Measurements from ENCODE around the gene LPA.
"Not testable (repeated sequence)": the region's sequence is repeated elsewhere in the genome, so short reads cannot be mapped to it uniquely, and the experiment has no call there.

LPA gene, protein sequence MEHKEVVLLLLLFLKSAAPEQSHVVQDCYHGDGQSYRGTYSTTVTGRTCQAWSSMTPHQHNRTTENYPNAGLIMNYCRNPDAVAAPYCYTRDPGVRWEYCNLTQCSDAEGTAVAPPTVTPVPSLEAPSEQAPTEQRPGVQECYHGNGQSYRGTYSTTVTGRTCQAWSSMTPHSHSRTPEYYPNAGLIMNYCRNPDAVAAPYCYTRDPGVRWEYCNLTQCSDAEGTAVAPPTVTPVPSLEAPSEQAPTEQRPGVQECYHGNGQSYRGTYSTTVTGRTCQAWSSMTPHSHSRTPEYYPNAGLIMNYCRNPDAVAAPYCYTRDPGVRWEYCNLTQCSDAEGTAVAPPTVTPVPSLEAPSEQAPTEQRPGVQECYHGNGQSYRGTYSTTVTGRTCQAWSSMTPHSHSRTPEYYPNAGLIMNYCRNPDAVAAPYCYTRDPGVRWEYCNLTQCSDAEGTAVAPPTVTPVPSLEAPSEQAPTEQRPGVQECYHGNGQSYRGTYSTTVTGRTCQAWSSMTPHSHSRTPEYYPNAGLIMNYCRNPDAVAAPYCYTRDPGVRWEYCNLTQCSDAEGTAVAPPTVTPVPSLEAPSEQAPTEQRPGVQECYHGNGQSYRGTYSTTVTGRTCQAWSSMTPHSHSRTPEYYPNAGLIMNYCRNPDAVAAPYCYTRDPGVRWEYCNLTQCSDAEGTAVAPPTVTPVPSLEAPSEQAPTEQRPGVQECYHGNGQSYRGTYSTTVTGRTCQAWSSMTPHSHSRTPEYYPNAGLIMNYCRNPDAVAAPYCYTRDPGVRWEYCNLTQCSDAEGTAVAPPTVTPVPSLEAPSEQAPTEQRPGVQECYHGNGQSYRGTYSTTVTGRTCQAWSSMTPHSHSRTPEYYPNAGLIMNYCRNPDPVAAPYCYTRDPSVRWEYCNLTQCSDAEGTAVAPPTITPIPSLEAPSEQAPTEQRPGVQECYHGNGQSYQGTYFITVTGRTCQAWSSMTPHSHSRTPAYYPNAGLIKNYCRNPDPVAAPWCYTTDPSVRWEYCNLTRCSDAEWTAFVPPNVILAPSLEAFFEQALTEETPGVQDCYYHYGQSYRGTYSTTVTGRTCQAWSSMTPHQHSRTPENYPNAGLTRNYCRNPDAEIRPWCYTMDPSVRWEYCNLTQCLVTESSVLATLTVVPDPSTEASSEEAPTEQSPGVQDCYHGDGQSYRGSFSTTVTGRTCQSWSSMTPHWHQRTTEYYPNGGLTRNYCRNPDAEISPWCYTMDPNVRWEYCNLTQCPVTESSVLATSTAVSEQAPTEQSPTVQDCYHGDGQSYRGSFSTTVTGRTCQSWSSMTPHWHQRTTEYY (N-terminal part only)

DNA sequence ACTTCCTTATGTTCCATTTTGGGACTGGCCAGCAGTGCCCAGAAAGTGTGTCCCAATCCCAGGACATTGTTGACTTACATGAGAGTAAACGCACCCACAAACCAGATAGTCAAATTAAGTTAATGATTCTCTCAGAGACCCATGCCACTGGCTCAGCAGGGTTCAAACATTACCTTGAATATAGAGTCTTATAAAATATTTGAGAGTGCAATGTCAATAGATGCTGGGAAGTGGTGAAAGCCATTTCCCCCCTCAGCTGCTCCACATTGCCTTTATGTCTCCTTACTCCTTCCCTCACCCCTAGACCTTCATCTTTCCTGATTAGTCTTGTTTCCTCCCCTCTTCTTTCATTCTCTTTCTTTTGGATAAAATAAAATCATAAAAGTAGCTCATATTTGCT lies at the start of gene LPA:
Gene LPA (minus strand): TSS at position 78 of the 400 bp plus-strand sequence. CDS start 61 bp downstream, at position 17.
- intact Hi-C loops (cut with DNase I); DNase-seq: not testable (repeated sequence)

DNA sequence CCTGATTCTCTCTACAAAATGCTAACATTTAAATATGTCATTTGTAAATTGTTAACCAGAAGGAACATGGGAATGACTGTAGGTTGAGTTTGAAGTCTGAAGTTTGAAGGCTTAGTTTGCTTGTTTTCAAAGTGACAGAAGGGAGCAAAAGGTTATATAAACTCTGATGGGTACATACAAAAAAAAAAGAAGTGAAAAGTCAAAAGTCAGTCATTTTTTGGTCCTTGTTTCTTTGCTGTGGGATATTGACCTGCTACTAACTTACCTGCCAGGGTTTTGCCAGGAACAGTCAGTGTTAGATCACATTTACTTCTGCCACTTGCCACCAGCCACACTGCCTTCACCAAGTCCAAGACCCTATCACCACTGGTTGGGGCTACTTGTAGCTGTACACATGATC lies 44.9 kb upstream of the LPA start:
- DNase-seq; intact Hi-C loops (cut with DNase I): not testable (repeated sequence)

DNA sequence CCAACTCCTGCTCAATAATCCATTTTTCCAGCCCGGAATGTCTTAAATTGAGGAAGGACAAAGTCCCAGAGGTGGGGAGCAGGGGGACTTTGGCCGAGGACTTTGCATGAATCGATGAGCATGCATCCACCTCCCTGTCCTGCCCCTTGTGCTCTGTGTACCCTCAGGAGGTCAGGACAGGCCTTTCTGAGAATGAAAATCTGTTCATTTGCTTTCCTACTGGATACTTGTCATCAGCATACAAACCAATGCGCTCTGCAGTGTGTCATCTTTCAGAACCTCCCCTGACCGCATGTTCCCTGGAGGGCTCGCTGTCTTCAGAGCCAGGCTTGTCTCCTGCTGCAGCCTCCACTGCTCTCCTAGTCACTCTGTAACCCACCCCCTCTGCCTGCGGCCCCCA lies 40.6 kb upstream of the LPA start:
- DNase-seq; intact Hi-C loops (cut with DNase I): not testable (repeated sequence)

DNA sequence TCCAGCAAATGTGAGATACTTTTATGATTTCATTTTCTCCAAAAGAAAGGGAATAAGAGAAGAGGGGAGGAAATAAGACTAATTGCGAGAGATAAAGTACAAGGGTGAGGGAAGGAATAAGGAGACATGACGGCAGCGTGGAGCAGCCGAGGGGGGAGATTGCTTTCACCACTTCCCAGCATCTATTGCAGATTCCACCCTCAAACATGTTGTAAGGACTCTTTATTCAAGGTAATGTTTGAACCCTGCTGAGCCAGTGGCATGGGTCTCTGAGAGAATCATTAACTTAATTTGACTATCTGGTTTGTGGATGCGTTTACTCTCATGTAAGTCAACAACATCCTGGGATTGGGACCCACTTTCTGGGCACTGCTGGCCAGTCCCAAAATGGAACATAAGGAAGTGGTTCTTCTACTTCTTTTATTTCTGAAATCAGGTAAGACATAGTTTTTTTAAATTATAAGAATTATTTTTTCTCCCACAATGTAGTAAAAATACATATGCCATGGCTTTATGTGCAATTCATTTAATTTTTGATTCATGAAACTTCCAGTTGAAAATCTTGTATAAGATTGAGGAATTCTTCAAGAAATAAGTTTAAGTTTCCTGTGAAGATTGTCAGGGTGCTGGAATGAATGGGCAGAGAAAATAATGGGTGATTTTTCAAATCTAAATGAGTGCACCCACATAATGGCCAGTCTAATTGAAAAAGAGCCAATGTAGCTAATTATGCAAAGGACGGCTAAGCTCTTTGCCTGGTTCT lies 38.0 kb upstream of the LPA start, which contains the start of gene PLG:
Gene PLG (plus strand): TSS at position 327 of the 763 bp plus-strand sequence. CDS start 61 bp downstream, at position 388.
- intact Hi-C loops (cut with DNase I); DNase-seq: not testable (repeated sequence)

DNA sequence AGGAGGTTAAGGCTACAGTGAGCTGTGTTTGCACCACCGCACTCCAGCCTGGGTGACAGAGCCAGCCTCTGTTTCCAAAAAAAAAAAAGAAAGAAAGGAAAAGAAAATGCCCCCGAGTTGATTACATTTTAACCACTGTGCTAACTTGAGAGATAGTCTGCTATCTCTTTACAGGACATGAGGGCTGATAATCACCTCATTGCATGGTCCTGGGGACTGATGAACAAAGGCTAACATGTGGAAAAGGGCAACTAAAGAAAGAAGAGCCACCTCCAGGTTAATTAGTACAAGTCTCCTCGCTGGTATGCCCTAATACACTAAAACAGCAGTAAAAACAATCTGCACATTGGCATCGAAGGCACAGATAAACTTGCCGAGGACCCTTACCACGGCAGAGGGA lies 33.8 kb upstream of the LPA start:
- intact Hi-C loops (cut with DNase I): no loop called here
- DNase-seq: no peak

DNA sequence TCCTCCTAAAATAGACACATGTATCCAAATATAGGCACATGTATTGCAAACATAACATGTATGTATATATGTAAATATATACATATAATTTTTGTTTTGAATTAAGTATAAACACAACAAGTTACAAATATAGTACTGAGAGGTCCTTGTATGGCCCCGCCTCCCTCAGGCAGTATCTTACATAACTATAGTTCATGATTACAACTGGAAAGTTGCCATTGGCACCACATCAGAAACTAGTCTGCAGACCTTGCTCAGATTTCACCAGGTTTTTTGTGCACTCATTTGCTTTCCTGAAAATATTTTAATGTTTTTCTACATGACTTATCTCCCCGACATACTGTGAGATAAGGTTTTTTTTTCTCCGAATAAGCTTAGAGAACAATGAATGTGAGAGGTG lies 32.8 kb upstream of the LPA start:
- intact Hi-C loops (cut with DNase I); DNase-seq: not testable (repeated sequence)

DNA sequence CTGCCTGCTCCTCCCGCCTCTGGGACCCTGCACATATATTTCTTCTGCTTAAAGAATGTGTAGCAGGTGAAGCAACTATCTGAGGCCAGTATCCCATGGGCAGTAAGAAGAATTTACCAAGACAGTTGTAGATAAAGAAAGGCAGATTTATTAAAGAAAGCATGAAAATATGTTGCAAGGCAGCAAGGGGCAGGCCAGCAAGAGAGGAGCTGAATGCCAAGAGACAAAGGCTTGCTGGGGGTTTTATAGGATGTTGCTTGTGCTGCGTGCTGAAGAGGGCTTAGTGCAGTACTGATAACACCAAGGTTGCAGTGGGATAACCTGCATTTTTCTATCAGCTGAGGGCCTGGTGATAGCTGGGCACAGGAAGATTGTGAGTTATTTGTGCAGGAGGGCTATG lies 31.5 kb upstream of the LPA start:
- intact Hi-C loops (cut with DNase I); DNase-seq: not testable (repeated sequence)

DNA sequence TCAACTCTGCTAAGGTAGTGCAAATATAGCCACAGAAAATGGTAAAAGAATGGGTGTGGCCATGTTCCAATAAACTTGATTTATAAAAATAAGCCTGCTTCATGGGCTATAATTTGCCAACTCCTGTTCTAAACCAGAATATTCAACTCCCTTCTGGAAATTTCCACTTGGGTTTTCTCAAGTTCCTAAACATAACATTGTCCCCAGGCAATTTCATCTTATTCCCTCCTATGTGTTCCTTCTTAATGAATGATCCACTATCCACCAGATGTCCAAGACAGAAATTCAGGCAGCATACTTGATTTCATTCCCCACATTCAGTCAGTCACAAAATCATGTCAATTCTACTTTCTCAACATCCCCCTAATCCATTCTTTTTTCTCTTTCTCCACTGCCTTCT lies 30.9 kb upstream of the LPA start:
- intact Hi-C loops (cut with DNase I); DNase-seq: not testable (repeated sequence)

DNA sequence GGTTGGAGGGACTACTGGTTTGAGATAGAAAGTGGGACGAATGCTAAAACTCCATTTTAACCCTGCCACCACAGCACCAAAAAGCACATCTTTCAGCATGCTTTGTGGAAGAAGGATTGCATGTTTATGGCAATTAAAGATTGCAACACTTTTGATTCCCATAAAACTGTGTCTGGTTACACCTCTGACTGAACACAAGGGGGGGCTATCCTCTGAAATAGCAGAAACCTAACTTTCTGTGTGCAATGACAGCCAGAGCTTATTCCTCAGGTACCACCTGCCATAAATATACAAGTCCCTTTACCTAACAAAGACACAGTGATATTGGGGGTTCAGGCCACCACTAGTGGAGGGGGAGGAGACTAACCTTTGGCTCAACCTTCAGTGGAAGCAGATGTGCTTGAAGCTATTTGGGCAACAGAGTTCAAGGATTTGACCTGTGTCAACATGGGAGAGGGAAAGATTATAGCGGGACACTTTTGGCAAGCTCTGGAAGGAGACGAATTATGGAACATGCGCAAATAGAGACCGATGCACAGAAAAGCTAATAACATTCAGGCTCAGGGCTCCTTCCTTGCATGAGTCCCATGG lies 28.4 kb upstream of the LPA start:
- no peak for DNase-seq
- intact Hi-C loops (cut with DNase I): no loop called here

DNA sequence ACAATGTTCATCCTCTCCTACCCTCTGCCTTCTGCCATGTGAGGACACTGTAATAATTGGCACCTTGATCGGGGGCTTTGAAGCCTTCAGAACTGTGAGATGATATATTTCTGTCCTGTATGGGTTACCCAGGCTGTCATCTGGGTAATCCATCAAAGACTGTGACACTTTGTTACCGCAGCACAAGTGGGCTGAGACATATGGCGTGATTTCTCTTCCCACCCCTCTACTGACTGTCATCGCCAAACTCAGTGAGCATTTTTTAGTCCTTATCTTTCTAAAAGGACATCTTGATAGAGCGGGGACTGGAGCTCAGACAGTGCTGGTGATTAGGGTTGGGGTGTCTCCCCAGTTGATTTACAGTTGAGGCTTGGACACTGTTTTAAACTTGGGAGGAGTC lies 27.5 kb upstream of the LPA start:
- intact Hi-C loops (cut with DNase I): no loop called here

DNA sequence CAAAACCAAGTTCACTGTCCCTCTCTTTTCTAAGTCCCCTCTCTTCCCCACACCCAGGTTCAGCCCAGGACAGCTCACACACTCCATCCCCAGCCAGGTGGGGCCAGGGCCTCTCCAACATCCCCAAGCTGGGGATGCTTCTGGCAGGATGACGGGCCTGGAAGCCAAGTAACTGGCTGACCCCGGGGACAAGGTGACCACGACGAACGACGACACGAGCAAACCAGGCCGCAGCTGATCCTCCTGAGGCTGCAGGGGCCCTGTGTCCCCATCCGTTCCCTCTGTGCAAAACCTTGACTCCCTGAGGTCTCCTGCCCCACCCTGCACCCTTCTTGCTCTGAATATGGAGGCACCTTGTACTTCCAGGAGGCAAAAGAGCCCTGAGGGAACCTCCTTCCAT lies 26.4 kb upstream of the LPA start:
- intact Hi-C loops (cut with DNase I): no loop called here
- no peak for DNase-seq

More for the DNA sequence above, 27.5 kb upstream of the LPA start:
- no peak for DNase-seq

DNA sequence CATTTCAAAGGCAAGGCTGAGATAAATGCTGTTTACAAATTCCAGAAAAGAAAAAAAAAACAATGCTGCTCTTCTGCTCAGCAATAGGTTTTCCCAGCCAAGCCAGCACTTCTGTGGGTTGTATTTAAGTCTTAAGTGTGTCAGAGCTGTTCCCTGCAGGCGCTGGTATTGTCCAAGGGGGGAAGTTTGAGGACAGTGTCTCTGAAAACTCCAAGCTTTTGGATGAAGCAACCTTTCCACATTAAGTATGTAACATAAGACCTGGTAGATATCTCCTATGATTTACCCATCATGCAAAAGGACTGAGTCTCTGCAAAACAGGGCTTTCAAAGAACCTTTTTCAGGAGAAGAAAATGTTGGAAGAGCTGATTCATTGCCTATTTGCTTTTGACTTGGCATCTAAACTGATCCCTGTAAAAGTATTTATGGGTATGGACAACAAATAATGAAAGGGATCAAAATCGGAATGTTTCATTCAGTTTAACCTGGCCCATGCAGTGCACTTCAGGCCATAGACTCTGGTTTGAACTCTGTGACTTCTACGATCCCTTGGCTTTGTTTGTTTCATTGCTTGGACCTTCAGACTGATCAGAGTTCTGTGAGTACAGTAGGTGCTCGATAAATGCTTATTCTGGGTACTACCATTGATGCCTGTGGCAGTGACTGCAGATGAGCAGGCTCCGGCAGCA lies 21.8 kb upstream of the LPA start:
- DNase-seq: no peak
- intact Hi-C loops (cut with DNase I): no loop called here

DNA sequence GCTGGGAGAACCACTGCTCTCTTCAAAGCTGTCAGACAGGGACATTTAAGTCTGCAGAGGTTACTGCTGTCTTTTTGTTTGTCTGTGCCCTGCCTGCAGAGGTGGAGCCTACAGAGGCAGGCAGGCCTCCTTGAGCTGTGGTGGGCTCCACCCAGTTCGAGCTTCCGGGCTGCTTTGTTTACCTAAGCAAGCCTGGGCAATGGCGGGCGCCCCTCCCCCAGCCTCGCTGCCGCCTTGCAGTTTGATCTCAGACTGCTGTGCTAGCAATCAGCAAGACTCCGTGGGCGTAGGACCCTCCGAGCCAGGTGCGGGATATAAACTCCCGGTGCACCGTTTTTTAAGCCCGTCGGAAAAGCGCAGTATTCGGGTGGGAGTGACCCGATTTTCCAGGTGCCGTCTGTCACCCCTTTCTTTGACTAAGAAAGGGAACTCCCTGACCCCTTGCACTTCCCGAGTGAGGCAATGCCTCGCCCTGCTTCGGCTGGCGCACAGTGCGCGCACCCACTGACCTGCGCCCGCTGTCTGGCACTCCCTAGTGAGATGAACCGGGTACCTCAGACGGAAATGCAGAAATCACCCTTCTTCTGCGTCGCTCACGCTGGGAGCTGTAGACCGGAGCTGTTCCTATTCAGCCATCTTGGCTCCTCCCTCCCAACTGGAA lies 21.2 kb upstream of the LPA start:
- intact Hi-C loops (cut with DNase I); DNase-seq: not testable (repeated sequence)

DNA sequence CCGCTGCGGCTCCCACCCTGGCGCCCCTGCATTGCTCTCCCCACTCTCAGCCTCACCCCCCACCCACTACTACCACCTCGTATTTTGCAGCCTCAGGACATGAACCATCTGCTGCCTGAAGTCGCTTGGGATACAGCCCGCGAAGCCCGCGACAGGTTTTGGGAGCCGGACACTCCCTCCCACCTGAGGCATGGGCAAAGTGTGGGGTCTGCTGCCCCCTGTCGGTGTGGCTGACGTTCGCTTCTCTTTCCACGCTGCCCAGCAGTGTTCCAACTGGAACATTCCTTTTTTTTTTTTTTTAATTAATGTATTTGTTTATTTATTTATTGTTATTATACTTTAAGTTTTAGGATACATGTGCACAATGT lies 15.3 kb upstream of the LPA start:
- no peak for DNase-seq
- intact Hi-C loops (cut with DNase I): no loop called here

DNA sequence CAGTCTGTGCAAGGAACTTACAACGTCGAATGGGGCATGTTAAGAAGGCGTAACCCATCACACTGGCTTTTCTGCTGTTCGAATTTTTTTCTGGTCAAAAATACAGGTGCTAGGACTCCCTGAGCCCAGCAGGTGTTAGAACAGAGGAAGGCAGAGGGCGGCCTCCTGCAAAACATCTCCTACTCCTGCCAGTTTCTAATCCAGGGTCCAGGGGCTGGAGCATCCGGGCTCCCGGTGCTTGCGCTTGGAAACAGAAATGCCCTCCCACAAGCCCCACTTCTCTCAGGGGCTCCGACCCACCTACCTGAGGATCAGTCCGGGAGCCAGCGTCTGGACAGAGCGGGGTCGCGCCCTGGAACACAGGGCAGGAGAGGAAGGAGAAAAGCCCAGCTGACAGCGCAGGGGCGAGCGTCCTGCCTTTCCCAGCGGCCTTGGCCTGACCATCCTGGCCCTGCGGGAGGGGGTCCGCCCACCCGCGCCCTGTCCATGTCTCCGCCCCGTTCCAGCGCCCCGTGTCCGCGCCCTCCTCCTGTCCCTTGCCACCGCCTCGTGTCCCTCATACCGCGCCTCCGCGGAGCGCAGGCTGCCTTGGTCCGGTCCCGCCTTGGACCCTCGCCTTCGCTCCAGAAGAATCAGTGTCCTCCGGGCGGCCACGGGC lies 14.8 kb upstream of the LPA start:
- DNase-seq: no peak
- intact Hi-C loops (cut with DNase I): no loop called here

DNA sequence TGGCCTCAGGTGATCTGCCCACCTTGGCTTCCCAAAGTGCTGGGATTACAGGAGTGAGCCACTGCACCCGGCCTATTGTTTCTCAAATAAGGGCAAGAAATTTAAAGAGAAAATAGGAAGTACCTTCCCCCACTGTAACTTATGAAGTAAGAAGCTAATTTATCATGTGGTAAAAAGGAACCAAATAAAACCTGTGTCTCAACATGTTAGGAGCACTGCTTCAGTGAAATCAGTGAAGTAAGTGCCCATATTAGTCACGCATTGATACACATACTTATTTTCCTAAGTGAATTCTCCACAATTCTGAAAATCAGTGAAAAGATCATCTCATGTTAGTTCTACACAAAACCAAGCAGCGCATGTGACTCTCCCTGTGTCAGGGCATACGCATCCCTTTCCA lies 14.2 kb upstream of the LPA start:
- intact Hi-C loops (cut with DNase I): no loop called here

More for the DNA sequence above, 14.2 kb upstream of the LPA start:
- no peak for DNase-seq
